Hepatocyte (in vitro differentiated cells): ENCODE measurements around the gene TMC6. TPM values are rescaled to one million over a fixed set of nuclear protein-coding genes. Genes with fewer than 3 reads are reported as not detected.

ENCODE experiments used
- DNase-seq: peaks from one replicate; pipeline ENCODE4 v3.0.0-alpha.2; 2016; ENCODE audit warnings: low spot score
- H2AFZ ChIP-seq: fragments of 200-600 bp; sonication (generic); 2 replicates; pipeline ENCODE4 v1.6.0; 2016; ENCODE audit warnings: antibody characterized with exemption, mild to moderate bottlenecking
- H3K27ac ChIP-seq: fragments of 200-600 bp; sonication (generic); 2 replicates; pipeline ENCODE4 v1.5.1; 2016; ENCODE audit warnings: mild to moderate bottlenecking
- H3K27me3 ChIP-seq: fragments of 200-600 bp; sonication (generic); 2 replicates; pipeline ENCODE4 v1.6.1; 2016
- H3K36me3 ChIP-seq: fragments of 200-600 bp; sonication (generic); replicated peaks from 2 replicates; pipeline ENCODE4 v1.5.1; 2016; ENCODE audit warnings: low read depth; ENCODE audit not compliant: insufficient read depth
- H3K4me1 ChIP-seq: fragments of 200-600 bp; sonication (generic); 2 replicates; pipeline ENCODE4 v1.5.1; 2016; ENCODE audit warnings: mild to moderate bottlenecking, moderate library complexity; ENCODE audit not compliant: insufficient read depth
- H3K4me2 ChIP-seq: fragments of 200-600 bp; sonication (generic); 2 replicates; pipeline ENCODE4 v1.6.0; 2016
- H3K4me3 ChIP-seq: fragments of 200-600 bp; sonication (generic); 2 replicates; pipeline ENCODE4 v1.5.1; 2016; ENCODE audit warnings: mild to moderate bottlenecking
- H3K79me2 ChIP-seq: fragments of 200-600 bp; sonication (generic); 2 replicates; pipeline ENCODE4 v1.6.0; 2017; ENCODE audit warnings: mild to moderate bottlenecking
- H3K9me2 ChIP-seq: fragments of 200-600 bp; sonication (generic); replicated peaks from 2 replicates; pipeline ENCODE4 v1.6.0; 2017; ENCODE audit warnings: mild to moderate bottlenecking; ENCODE audit not compliant: insufficient read depth
- H3K9me3 ChIP-seq: fragments of 200-600 bp; sonication (generic); 2 replicates; pipeline ENCODE4 v1.5.1; 2016; ENCODE audit warnings: low read depth, mild to moderate bottlenecking
- H4K20me1 ChIP-seq: fragments of 200-600 bp; sonication (generic); 2 replicates; pipeline ENCODE4 v1.6.0; 2016; ENCODE audit warnings: mild to moderate bottlenecking; ENCODE audit not compliant: insufficient read depth, poor library complexity, severe bottlenecking
- CTCF ChIP-seq: fragments of 200-600 bp; sonication (generic); IDR thresholded peaks from 2 replicates; pipeline ENCODE4 v1.5.1; 2016; ENCODE audit warnings: antibody characterized with exemption, mild to moderate bottlenecking; ENCODE audit not compliant: poor library complexity
- EZH2 ChIP-seq: fragments of 200-600 bp; sonication (generic); IDR thresholded peaks from 2 replicates; pipeline ENCODE4 v1.6.1; 2016; ENCODE audit warnings: antibody characterized with exemption, mild to moderate bottlenecking, borderline replicate concordance
- EZH2phosphoT487 ChIP-seq: fragments of 200-600 bp; sonication (generic); IDR thresholded peaks from one replicate; pipeline ENCODE4 v1.6.1; 2018; ENCODE audit warnings: antibody characterized with exemption, mild to moderate bottlenecking, low read depth, moderate library complexity; ENCODE audit not compliant: unreplicated experiment, severe bottlenecking
- WGBS: methylation state at CpG from one replicate; pipeline ENCODE4 v1.1.6; 2016; ENCODE audit warnings: low lambda C conversion rate; ENCODE audit errors: missing lambda C conversion rate; 5-methylcytosine and 5-hydroxymethylcytosine counted together
- polyA plus RNA-seq: library from polyadenylated mRNA; unstranded; fragments of >200 nt; fragmentation: Nextera tagmentation; extraction: Ambion mirVana; gene quantifications from 2 replicates; pipeline ENCODE4 v1.2.1, GENCODE V29; 2016
- total RNA-seq: library from RNA; depleted of rRNA; stranded (reverse); fragments of >200 nt; gene quantifications from 2 replicates; pipeline ENCODE4 v1.2.3, GENCODE V29; 2014

TMC6 gene
- total and polyA plus RNA-seq, 2 experiments from 2014 or later = 26.7 to 57.9 TPM

- no peak overlapping the region for H3K4me3 ChIP-seq
- peaks cover 22% of the 10 kb centered on the region for H3K4me1 ChIP-seq
- H3K4me2 ChIP-seq = no peak overlapping the region
- no peaks in the 10 kb centered on the region for H3K79me2 ChIP-seq
- H3K27me3 ChIP-seq = no peaks in the 10 kb centered on the region
- no peaks in the 10 kb centered on the region for H3K36me3 ChIP-seq
- H4K20me1 ChIP-seq = no peaks in the 10 kb centered on the region
- H3K9me2 ChIP-seq = no peaks in the 10 kb centered on the region
- no peak overlapping the region for H2AFZ ChIP-seq
- H3K9me3 ChIP-seq = no peaks in the 10 kb centered on the region
- TF ChIP-seq EZH2 (no peak), CTCF (no peak), EZH2phosphoT487 (no peak)
- no peak overlapping the region for H3K27ac ChIP-seq
- no peak for DNase-seq
- 78% methylated on average over 18 of the region's 18 CpGs for WGBS
Observed at GRCh38 chr17:78144736-78145641, 16.4 kb upstream of the TMC6 start.

- H3K9me2 ChIP-seq = no peaks in the 10 kb centered on the region
- H3K27me3 ChIP-seq = no peaks in the 10 kb centered on the region
- H3K36me3 ChIP-seq = no peaks in the 10 kb centered on the region
- no peaks in the 10 kb centered on the region for H3K79me2 ChIP-seq
- TF ChIP-seq CTCF = no peak
- TF ChIP-seq EZH2phosphoT487 = no peak
- TF ChIP-seq EZH2 = no peak
- H3K9me3 ChIP-seq = no peaks in the 10 kb centered on the region
- H2AFZ ChIP-seq = no peak overlapping the region
- peak; percentile 80 for DNase-seq
- no peaks in the 10 kb centered on the region for H4K20me1 ChIP-seq
- H3K4me2 ChIP-seq = no peak overlapping the region
- H3K4me1 ChIP-seq = peaks cover 22% of the 10 kb centered on the region
- H3K27ac ChIP-seq = no peak overlapping the region
- no peak overlapping the region for H3K4me3 ChIP-seq
- 81% methylated on average over 11 of the region's 11 CpGs for WGBS
Observed at GRCh38 chr17:78144147-78144719, 15.7 kb upstream of the TMC6 start.

GRCh38 chr17:78143214-78144146 lies 14.9 kb upstream of the TMC6 start:
- no peak overlapping the region for H3K4me2 ChIP-seq
- TF ChIP-seq EZH2phosphoT487 (no peak), CTCF (no peak), EZH2 (no peak)
- no peaks in the 10 kb centered on the region for H3K27me3 ChIP-seq
- H3K36me3 ChIP-seq = no peaks in the 10 kb centered on the region
- no peaks in the 10 kb centered on the region for H3K79me2 ChIP-seq
- H3K4me3 ChIP-seq = no peak overlapping the region
- H3K4me1 ChIP-seq = peaks cover 22% of the 10 kb centered on the region
- no peaks in the 10 kb centered on the region for H3K9me3 ChIP-seq
- no peaks in the 10 kb centered on the region for H3K9me2 ChIP-seq
- no peak overlapping the region for H3K27ac ChIP-seq
- no peaks in the 10 kb centered on the region for H4K20me1 ChIP-seq
- WGBS = 93% methylated on average over 21 of the region's 21 CpGs
- no peak overlapping the region for H2AFZ ChIP-seq
- no peak for DNase-seq
